ENCODE measurements around the gene CENPF. TPM values are rescaled to one million over a fixed set of nuclear protein-coding genes. Genes with fewer than 3 reads are reported as not detected.

Gene CENPF
- total and polyA plus RNA-seq, 9 of the 15 experiments (the other 6 are each of a cell fraction or from before 2014, with no cell fraction given), result 50.6 to 180 (median 98.3) TPM

DNA sequence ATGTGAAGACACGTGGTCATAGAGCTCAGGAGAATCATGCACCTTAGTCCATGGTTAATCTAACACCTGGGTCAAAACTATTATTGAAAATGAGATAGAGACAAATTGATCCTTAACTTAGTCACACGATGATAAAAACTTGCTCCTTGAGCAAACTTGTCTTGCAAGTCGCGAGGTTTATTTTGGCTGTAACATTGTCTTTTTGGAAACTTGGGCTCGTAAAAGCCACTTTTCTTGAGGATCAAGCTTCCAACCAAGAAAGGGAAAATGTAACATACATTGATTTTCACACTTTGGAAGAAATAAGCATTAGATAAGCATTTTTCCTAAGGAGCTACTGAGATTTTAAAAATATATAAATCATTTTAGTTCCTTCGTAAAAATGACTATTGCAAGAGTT lies 19.9 kb upstream of the CENPF start (continued):
- TF ChIP-seq, protein P1, sequence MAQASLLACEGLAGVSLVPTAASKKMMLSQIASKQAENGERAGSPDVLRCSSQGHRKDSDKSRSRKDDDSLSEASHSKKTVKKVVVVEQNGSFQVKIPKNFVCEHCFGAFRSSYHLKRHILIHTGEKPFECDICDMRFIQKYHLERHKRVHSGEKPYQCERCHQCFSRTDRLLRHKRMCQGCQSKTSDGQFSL (CRISPR knock-in tag; IDR thresholded peaks at IDR 0.05), result no peak
- TF ChIP-seq, protein P1 (tag; IDR thresholded peaks at IDR 0.05), result no peak

DNA sequence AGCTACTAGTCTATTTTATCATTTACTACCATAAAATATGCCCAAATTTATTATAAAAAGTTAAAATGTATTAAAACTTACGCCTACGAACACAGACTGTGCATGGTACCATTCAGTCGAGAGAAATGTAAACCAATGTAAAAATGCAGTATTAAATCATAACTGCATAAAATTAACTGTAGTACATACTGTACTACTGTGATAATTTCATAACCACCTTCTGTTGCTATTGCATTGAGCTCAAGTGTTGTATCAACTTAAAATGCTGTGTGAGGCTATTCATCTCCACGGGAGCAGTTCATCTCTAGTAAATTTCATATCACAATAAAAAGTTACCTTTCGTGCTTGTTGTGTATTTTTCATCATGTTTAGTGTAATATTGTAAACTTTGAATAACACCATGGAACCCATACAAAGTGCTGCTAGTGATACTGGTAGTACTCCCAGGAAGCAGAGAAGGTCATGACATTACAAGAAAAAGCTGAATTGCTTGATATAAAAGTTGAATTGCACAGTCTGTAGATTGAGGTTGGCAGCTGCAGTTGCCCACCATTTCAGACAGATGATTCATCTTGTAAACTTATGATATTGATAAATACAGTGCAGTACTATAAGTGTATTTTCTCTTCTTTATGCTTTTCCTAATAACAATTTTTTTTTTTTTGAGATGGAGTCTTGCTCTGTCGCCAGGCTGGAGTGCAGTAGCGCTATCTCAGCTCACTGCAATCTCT lies 19.0 kb upstream of the CENPF start:
- in situ Hi-C loops (cut with MboI), result no loop called here
- ATAC-seq (no peak), DNase-seq (ENCODE audit: extremely low read depth in 1 of 4, low spot score in 3 of 4) (no peak), FAIRE-seq (no peak)
- WGBS (ENCODE audit: insufficient coverage, low coverage, missing lambda C conversion rate), result 2% methylated on average over 7 of the region's 7 CpGs
- no TSS peak for BruUV-seq (replicated peaks)
- TF ChIP-seq ZFP1 (CRISPR knock-in tag; IDR thresholded peaks at IDR 0.05) (no peak), U2AF2 (optimal IDR thresholded peaks at IDR 0.05; ENCODE audit: low read depth, low read length) (no peak), NR1H2 (CRISPR knock-in tag; IDR thresholded peaks at IDR 0.05) (no peak), POLR2AphosphoS5 (IDR thresholded peaks at IDR 0.05; ENCODE audit: control insufficient read depth, insufficient read depth, low read depth, low read length) (no peak), ZNF197 (CRISPR knock-in tag; IDR thresholded peaks at IDR 0.05; ENCODE audit: low read depth) (no peak)
- TF ChIP-seq, protein P2, sequence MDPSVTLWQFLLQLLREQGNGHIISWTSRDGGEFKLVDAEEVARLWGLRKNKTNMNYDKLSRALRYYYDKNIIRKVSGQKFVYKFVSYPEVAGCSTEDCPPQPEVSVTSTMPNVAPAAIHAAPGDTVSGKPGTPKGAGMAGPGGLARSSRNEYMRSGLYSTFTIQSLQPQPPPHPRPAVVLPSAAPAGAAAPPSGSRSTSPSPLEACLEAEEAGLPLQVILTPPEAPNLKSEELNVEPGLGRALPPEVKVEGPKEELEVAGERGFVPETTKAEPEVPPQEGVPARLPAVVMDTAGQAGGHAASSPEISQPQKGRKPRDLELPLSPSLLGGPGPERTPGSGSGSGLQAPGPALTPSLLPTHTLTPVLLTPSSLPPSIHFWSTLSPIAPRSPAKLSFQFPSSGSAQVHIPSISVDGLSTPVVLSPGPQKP (CRISPR knock-in tag; IDR thresholded peaks at IDR 0.05), result no peak
- TF ChIP-seq, protein P3, sequence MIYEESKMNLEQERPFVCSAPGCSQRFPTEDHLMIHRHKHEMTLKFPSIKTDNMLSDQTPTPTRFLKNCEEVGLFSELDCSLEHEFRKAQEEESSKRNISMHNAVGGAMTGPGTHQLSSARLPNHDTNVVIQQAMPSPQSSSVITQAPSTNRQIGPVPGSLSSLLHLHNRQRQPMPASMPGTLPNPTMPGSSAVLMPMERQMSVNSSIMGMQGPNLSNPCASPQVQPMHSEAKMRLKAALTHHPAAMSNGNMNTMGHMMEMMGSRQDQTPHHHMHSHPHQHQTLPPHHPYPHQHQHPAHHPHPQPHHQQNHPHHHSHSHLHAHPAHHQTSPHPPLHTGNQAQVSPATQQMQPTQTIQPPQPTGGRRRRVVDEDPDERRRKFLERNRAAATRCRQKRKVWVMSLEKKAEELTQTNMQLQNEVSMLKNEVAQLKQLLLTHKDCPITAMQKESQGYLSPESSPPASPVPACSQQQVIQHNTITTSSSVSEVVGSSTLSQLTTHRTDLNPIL (CRISPR knock-in tag; IDR thresholded peaks at IDR 0.05), result no peak
- no peaks in the 10 kb centered on the region for H3K9me1 ChIP-seq (ENCODE audit: control insufficient read depth, insufficient read depth, low read length)
- H3K27me3 ChIP-seq (ENCODE audit: control insufficient read depth in 2 of 2, insufficient read depth in 2 of 2, low read length in 2 of 2), result peaks cover 2 to 8% of the 10 kb centered on the region in 2 experiments; a peak in 2 of 5 replicates
- H3K4me3 ChIP-seq, result no peak overlapping the region
- H3K4me1 ChIP-seq (replicated peaks in 1 of 2; ENCODE audit: control insufficient read depth in 2 of 2, insufficient read depth in 2 of 2, low read length in 2 of 2), result no peaks in the 10 kb centered on the region
- H3K9me3 ChIP-seq (replicated peaks; ENCODE audit: control insufficient read depth, insufficient read depth, low read depth, low read length), result no peaks in the 10 kb centered on the region
- intact Hi-C loops (cut with micrococcal nuclease), result loop anchor here (10.0 kb wide), 1 partner anchor 319 kb away; no protein-coding TSS in a partner anchor
- no peaks in the 10 kb centered on the region for H4K20me1 ChIP-seq (replicated peaks; ENCODE audit: control insufficient read depth, insufficient read depth, low read length)
- H3K4me2 ChIP-seq (ENCODE audit: insufficient read depth, low read length), result no peak overlapping the region
- H3K79me2 ChIP-seq (ENCODE audit: control insufficient read depth, insufficient read depth, low read length), result no peaks in the 10 kb centered on the region
- no peaks in the 10 kb centered on the region for H3K36me3 ChIP-seq (ENCODE audit: control insufficient read depth, insufficient read depth, low read length)
- H3K27ac ChIP-seq (ENCODE audit: extremely low read depth, low read depth, low read length), result no peak overlapping the region
- no peak overlapping the region for H2AFZ ChIP-seq (ENCODE audit: low read depth, low read length)
- ChIA-PET CTCF (ENCODE audit: low intra/inter-chr PET ratio) (no interaction called here), POLR2A (no interaction called here)
- H3K9ac ChIP-seq (ENCODE audit: insufficient read depth in 1 of 2, low read depth in 2 of 2, low read length in 2 of 2), result no peak overlapping the region
